Activated T-helper 1 cell treated with anti-CD3 and anti-CD28 coated beads, Interleukin-2, amount 50 U/mL, for 16 hours (primary cell): ENCODE results near the gene ZNF2.

Experiments
- DNase-seq, 2 donors: peaks; one replicate each; pipeline ENCODE4 v3.0.0-alpha.2; 2020; ENCODE audit warnings: low read depth in 1 of 2, low spot score in 1 of 2

The ZNF2 gene

GRCh38 chr2:95165371-95166064 is at the start of gene ZNF2:
TSS of gene ZNF2 (plus strand) at chr2:95165809. CDS start at chr2:95176227, 10,418 bp downstream.
- peak; percentile 94 to 95 for DNase-seq

DNA sequence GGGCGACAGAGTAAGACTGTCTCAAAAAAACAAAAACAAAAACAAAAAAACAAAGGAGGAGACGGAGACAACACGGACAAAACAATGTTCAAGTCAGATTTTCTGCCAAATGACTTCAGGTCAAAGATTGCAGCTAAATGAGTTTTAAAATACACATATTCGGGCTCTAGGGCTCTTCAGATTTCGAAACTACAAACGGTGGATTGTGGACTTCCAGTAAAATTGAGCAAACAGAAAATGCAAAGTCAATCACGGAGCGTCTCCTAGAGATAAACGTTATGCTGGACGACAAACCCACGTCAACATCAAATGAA is 44.6 kb upstream of the ZNF2 start:
- no peak for DNase-seq

DNA sequence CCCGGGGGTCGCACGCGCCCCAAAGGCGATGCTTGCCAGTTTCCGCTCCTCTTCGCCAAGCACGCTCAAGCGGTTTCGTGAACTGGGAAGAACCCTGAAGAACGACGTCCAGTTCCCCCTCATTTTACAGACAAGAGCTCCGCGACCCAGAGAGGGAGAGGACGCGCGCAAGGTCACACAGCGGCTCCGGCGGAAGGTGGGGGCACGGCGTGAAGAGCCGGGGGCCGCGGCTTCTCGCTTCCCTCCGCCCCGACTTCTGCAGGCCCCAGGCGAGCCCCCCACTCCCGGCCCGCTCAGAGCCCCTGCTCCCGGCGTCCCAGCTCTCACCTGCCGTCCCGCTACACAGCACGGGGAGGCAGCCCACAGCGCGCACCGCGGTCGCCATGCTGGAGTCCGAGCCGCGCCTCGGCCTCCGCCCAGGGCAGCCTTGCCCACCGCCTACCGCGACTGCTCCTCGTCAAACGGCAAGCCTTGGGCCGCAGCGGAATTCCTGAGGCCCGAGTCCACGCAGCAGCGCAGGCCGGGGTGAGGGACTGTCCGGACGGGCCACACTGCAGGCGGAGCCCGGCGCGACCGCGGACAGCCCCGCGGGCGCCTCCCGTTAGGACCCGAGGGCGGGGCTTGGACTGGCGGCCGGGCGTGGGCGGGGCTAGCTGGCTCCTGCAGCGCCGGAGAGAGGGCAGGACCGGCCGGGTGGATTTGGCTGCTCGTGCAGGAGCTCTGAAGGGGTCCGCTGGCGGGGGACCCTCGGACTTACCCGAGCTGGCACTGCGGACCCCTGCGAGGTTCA is 44.0 kb upstream of the ZNF2 start, which contains the start of gene MRPS5:
TSS of gene MRPS5 (minus strand) at position 402 of the 790 bp plus-strand sequence. CDS start at position 385, 17 bp downstream.
- peak; percentile 68 to 74 for DNase-seq

DNA sequence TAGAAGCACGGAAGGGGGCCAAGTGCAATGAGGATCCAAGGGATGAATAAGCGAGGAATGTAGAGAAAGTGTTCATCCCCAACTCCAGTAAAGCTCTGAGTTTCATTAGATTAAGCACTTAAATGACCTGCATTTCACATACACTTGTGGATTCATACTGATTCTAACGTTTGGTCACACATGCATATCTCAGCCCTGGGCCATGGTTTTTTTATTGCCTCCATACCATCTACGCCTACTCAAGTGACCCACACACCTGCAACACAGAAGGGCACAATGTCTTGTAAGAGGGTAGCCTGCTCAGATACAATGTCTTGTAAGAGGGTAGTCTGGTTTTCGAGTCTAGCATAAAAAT is 43.4 kb upstream of the ZNF2 start:
- no peak for DNase-seq

- no peak for DNase-seq
These were observed 26.9 kb upstream of the ZNF2 start for GRCh38 chr2:95138702-95139101.

DNA sequence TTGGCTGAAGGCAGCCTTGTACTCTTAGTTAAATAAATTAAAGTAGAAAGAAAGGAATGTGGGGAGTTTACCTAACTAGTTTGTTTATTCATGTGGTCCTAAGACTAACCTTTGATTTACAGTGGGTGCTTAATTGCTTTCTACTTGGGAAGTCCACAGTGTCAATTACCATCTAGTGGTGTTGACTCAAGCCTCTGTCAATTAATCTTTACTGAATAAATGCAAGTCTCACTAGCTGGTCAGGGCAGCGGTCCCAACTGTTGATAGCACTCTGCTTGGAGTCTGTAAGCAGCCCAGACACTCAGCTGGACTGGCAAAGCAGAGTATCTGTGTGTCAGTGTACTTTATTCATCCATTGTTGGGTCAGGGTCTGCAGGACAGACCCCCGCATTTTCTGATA is 21.8 kb upstream of the ZNF2 start:
- DNase-seq: no peak

DNA sequence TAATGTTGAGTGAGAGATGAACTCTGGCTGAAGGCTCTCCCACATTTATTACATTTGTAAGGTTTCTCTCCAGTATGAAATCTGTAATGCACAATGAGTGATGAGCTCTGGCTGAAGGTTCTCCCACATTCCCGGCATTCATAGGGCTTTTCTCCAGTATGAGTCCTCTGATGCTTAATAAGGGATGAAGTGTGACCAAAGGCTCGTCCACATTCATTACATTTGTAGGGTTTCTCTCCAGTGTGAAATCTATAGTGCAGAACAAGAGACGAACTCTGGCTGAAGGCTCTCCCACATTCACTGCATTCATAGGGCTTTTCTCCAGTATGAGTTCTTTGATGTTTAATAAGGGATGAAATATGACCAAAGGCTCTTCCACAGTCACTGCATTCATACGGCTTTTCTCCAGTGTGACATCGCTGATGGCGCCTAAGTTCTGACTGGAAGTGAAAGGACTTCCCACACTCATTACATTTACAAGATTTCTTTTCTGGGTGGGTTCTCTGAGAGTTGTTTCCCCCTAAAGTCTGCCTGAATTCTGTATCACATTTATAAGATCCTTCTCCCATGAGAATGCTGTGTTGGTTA is 16.1 kb upstream of the ZNF2 start:
- no peak for DNase-seq

GRCh38 chr2:95158441-95158840 is 7.2 kb upstream of the ZNF2 start:
- no peak for DNase-seq

DNA sequence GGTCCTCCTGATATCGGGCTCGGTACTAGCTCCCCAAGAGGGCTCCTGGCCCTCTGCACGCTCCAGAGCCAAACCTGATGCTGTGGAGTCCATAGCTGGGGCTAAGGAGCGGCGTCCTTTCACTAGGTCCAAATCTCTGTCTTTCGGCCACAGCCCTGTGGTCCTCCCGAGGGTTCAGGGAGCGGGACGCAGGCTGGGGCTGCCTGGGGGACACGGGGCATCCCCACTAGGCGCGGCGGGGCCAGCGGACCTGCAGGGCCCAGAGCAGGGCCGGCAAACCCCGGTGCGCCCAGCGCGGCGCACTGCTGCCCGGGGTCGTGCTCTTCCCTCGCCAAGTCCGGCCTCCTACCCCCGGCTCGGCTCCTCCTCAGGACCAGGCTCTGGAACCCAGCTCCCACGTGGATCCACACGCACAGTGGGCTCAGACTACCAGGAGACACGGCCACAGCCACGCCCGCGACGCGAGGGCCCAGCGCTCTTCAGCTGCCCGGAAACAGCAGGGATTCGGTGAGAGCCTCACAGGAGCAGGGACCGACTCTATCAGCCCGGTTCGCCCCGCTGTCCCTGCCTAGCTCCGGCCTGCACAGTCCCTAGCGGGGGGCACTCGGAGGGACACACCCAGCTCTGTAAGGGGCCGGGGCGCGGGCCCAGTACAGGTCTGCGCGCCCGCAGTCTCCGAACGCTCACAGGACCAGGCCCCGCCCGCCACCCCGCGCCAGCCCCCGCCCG is 6.6 kb upstream of the ZNF2 start:
- DNase-seq: peak in 1 of 2 donors; percentile 6

DNA sequence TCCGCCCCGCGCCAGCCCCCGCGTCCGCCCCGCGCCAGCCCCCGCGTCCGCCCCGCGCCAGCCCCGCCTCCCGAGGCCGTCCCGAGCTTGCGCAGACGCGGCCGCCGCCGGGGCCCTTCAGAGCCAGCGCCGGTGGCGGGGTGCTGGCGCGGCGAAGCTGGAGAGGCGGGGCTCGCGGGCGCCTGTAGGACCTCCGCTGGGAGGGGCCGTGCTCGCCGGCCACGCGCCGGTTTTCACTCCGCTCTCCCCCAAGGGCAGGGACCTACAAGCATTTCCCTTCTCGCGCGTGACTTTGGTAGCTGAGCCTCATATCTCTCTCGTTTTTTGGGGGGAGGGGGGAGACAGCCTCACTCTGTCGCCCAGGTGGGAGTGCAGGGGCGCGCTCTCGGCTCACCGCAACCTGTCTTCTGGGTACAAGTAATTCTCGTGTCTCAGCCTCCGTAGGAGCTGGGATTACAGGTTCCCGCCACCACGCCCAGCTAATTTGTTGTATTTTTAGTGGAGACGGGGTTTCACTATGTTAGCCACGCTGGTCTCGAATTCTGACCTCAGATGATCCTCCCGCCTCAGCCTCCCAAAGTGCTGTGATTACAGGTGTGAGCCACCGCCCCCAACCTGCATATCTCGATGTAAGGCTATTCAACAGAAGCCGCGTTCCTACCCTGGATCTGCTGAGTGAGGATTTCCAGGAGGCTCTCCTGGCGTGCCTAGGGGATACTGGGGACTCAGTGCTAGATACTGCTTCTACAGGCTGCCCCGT is 5.7 kb upstream of the ZNF2 start, which contains the start of gene ZNF514:
TSS of gene ZNF514 (minus strand) at position 159 of the 760 bp plus-strand sequence. CDS start 6,595 bp downstream, outside the sequence.
- peak; percentile 51 to 72 for DNase-seq

DNA sequence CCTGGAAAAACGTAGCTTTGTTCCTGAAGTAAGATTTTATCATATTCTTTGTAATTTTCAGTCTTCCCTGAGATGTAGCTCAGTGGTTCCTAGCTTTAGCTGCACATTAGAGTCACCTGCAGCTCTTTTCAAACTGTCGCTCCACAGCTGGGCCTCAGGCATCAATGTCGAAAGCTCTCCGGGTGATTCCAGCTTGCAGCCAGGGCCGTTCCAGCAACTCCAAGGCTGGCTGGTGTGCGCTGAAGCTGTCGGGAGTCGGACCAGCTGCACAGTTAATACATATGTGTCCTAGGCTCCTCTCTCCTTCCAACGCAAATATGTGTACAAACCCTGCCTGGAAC is 609 bp upstream of the ZNF2 start:
- DNase-seq: no peak

DNA sequence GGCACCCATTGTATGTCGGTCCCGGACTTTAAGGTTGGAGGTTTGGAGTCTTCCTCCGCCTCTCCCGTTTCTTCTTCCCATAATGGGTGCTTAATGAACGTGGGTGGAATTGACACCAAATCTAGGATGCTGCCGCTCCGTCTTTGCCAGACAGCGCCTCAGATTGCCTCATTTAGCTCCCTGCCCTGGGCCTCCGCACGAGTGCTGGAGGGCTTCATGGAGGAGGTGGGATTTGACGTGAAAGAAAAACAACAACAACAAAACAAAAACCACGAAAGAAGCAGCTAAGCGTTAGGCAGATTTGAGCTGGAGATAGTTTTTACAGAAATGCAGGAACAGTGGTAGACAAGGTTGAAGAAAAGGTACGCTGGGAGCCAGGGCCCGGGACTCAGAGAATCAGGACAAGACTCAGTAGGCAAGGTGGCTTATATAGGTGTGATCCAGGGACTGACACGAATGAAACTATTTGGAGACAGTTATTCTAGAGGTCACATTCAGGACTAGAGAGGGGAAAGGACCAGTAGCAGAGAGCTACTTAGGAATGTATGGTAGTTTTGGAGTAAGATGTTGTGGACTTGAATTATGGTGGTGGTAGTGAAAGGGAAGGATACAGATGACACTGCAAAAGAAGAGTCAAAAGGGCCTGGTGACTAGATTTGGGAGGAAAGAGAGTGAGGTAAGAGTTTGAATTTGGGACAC is 605 bp downstream of the ZNF2 start:
- DNase-seq: no peak

- DNase-seq: no peak
These were observed 6.3 kb downstream of the ZNF2 start for GRCh38 chr2:95171902-95172301.

GRCh38 chr2:95174031-95174542 is 8.5 kb downstream of the ZNF2 start:
- DNase-seq: no peak

DNA sequence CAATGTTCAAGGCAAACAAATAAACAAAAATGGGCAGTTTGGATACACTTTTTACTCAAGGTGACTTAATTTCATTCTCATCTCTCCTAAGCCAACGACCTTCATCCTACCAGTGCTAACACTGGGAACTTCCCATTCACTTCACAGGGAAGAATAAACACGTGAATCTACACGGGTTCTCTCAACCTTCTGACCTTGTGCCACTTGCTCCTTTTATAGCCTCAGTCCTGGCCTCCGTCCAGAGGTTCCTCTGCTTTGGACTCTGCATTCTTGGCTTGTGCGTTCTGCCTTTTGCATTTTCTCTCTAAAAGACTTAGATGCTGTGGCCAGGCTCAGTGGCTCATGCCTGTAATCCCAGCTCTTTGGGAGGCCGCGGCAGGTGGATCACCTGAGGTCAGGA is 13.8 kb downstream of the ZNF2 start:
- no peak for DNase-seq

DNA sequence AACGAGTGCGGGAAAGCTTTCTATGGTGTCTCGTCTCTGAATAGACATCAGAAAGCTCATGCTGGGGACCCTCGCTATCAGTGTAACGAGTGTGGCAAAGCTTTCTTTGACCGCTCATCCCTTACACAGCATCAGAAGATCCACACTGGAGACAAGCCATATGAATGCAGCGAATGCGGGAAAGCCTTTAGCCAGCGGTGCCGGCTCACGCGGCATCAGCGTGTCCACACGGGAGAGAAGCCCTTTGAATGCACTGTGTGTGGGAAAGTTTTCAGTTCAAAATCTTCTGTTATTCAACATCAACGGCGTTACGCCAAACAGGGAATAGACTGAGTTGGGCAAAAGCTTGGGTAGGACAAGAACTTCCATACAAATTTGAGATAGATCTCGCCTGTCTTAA is 16.2 kb downstream of the ZNF2 start:
- DNase-seq: no peak

GRCh38 chr2:95185197-95185596 is 19.6 kb downstream of the ZNF2 start:
- DNase-seq: no peak

GRCh38 chr2:95185973-95186372 is 20.4 kb downstream of the ZNF2 start:
- DNase-seq: no peak

GRCh38 chr2:95192956-95193355 is 27.3 kb downstream of the ZNF2 start:
- peak; percentile 7 to 16 for DNase-seq

- DNase-seq: no peak
These were observed 38.3 kb downstream of the ZNF2 start for GRCh38 chr2:95203911-95204310.
